Osteoblast (primary cell): ENCODE results near the gene C2CD2. TPM values are rescaled to one million over a fixed set of nuclear protein-coding genes. Genes with fewer than 3 reads are reported as not detected.

Source experiments
- DNase-seq: peaks from one replicate; pipeline ENCODE4 v3.0.0; 2011; ENCODE audit warnings: low spot score, mixed read lengths; ENCODE audit not compliant: insufficient read length; ENCODE audit errors: missing footprints
- H2AFZ ChIP-seq: 2 replicates; pipeline ENCODE4 v1.6.0; 2011; ENCODE audit warnings: mild to moderate bottlenecking, low read length
- H3K27ac ChIP-seq: 2 replicates; pipeline ENCODE4 v1.5.1; 2011; ENCODE audit warnings: mild to moderate bottlenecking, low read depth, low read length, moderate library complexity
- H3K27me3 ChIP-seq: 2 replicates; pipeline ENCODE4 v1.6.0; 2012; ENCODE audit warnings: mild to moderate bottlenecking, control low read depth, inconsistent platforms, low read length, moderate library complexity; ENCODE audit not compliant: insufficient read depth
- H3K36me3 ChIP-seq: 2 replicates; pipeline ENCODE4 v1.5.1; 2011; ENCODE audit warnings: mild to moderate bottlenecking, low read length, control low read depth, moderate library complexity; ENCODE audit not compliant: insufficient read depth
- H3K4me1 ChIP-seq: 2 replicates; pipeline ENCODE4 v1.5.1; 2011; ENCODE audit warnings: mild to moderate bottlenecking, low read length, control low read depth, moderate library complexity; ENCODE audit not compliant: insufficient read depth
- H3K4me2 ChIP-seq: 2 replicates; pipeline ENCODE4 v1.6.0; 2011; ENCODE audit warnings: mild to moderate bottlenecking, low read length; ENCODE audit not compliant: insufficient read depth
- H3K4me3 ChIP-seq: fragments of 200-600 bp; sonication (generic); 3 replicates; pipeline ENCODE4 v1.5.1; 2012; ENCODE audit warnings: mild to moderate bottlenecking, low read length, inconsistent platforms; ENCODE audit not compliant: insufficient read depth
- H3K79me2 ChIP-seq: 2 replicates; pipeline ENCODE4 v1.6.0; 2012; ENCODE audit warnings: mild to moderate bottlenecking, low read length, control low read depth, inconsistent platforms; ENCODE audit not compliant: insufficient read depth
- H3K9me3 ChIP-seq: 2 replicates; pipeline ENCODE4 v1.5.1; 2011; ENCODE audit warnings: low read depth, low read length, control low read depth
- H4K20me1 ChIP-seq: 2 replicates; pipeline ENCODE4 v1.6.0; 2012; ENCODE audit warnings: mild to moderate bottlenecking, low read length, control low read depth; ENCODE audit not compliant: insufficient read depth
- CTCF ChIP-seq: IDR thresholded peaks from 2 replicates; pipeline ENCODE4 v1.5.1; 2011; ENCODE audit warnings: mild to moderate bottlenecking, low read depth, low read length, moderate library complexity; ENCODE audit errors: extremely low read depth
- total RNA-seq: library from RNA; depleted of rRNA; stranded (reverse); fragments of >200 nt; gene quantifications from 2 replicates; pipeline ENCODE4 v1.2.3, GENCODE V29; 2012

The C2CD2 gene
- total RNA-seq, 1 donor: 40.9 TPM

GRCh38 chr21:41954654-41955499 lies 1.1 kb upstream of the C2CD2 start:
- Histone ChIP-seq H3K9me3 (no peaks in the 10 kb centered on the region), H3K4me1 (peaks cover 36% of the 10 kb centered on the region), H3K79me2 (peaks cover 34% of the 10 kb centered on the region), H3K36me3 (no peaks in the 10 kb centered on the region), H3K4me2 (no peak overlapping the region), H3K4me3 (no peak overlapping the region), H3K27me3 (no peaks in the 10 kb centered on the region), H2AFZ (no peak overlapping the region), H3K27ac (no peak overlapping the region), H4K20me1 (peaks cover 13% of the 10 kb centered on the region)
- peak; percentile 79 for DNase-seq
- no peak for TF ChIP-seq CTCF

GRCh38 chr21:41953249-41953830 lies 478 bp downstream of the C2CD2 start:
- Histone ChIP-seq H3K79me2 (peaks cover 48% of the 10 kb centered on the region), H3K9me3 (no peaks in the 10 kb centered on the region), H3K36me3 (no peaks in the 10 kb centered on the region), H3K4me2 (peak overlapping the region; percentile 86), H3K4me1 (peaks cover 27% of the 10 kb centered on the region), H4K20me1 (peaks cover 19% of the 10 kb centered on the region), H3K4me3 (peak overlapping the region; percentile 76), H2AFZ (peak overlapping the region; percentile 53), H3K27me3 (no peaks in the 10 kb centered on the region), H3K27ac (peak overlapping the region; percentile 49)
- peak; percentile 87 for DNase-seq
- no peak for TF ChIP-seq CTCF

DNA sequence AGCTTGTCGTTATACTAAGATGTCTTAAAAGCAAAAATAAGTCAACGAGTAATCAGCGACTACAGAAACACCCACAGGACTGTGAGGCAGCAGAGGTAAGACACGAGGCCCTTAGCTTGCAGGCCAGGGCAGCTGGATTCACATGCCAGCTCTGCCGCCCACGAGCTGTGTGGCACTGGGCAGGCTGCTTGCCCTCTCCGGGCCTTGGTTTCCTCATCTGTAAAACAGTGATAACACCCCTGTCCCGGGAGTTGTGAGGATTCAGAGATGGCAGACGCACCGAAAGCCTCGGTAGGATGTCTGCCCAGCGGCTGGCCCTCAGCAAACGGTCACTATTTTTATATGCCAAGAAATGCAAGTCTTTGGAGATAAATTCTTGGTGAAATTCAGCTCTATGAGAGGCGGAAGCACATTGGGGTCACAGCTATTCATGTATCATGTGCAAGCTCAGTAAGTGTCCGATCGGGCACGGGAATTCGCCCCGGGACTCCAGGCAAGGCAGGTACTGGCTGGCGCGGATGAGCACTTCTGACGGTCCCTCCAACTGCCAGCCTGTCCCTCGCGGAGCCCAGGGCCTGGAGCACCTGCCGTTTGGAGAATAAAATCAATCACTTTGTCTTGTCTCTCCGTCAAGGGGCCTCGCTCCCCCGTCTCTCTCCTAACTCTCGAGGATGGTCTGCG lies 1.1 kb downstream of the C2CD2 start:
- peak overlapping the region; percentile 53 for H2AFZ ChIP-seq
- peak; percentile 76 for DNase-seq
- H3K4me2 ChIP-seq: peak overlapping the region; percentile 86
- peaks cover 51% of the 10 kb centered on the region for H3K79me2 ChIP-seq
- peaks cover 22% of the 10 kb centered on the region for H4K20me1 ChIP-seq
- no peaks in the 10 kb centered on the region for H3K27me3 ChIP-seq
- H3K27ac ChIP-seq: peak overlapping the region; percentile 49
- no peak for TF ChIP-seq CTCF
- peaks cover 27% of the 10 kb centered on the region for H3K4me1 ChIP-seq
- no peaks in the 10 kb centered on the region for H3K9me3 ChIP-seq
- no peaks in the 10 kb centered on the region for H3K36me3 ChIP-seq
- peak overlapping the region; percentile 76 for H3K4me3 ChIP-seq
